ENCODE results near the gene FLRT2. TPM values are rescaled to one million over a fixed set of nuclear protein-coding genes. Genes with fewer than 3 reads are reported as not detected.

Gene FLRT2
- total RNA-seq, 1 experiment from 2014 or later, result 0.17 TPM

DNA sequence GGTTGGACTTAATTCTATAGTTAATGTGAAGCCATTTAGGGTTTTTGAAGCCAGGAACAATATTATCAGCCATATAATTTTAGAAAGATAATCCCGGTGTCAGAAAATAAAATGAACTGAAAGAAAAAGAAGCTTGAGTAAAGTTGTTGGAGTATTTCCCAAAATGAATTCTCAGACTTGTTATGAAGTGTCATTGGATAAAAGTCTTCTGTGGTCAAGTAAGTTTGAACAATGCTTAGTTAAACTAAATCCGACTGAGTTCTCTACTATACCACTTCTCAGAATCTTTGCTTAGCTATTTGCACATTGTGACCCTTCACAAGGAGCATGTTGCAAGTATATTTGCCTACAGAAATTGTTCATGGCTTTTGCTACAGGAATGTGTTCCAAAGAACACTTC, 17.5 kb upstream of the FLRT2 start:
- ATAC-seq, result no peak
- no peak overlapping the region for H3K4me2 ChIP-seq (ENCODE audit: low read length)

DNA sequence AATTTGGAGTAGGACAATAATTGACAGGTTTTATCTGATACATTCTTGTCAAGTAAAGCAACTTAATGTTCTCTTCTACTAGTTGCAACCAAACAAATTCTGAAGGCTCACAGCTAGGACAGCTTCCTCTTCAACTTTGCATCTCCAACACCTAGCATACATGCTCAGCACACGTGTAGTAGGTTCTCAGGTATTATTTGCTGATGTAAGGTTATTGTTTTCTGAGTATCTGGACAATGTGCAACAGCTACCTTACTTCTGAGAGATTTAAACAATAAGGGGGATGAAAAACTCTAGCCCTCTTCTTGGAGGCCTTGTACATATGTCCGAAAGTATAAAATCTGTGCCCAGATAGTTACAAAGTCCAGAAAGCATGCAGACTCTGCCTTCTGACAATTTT, 15.5 kb upstream of the FLRT2 start:
- no peaks in the 10 kb centered on the region for H4K20me1 ChIP-seq (ENCODE audit: insufficient read depth)
- ChIA-PET POLR2A (no interaction called here), CTCF (no interaction called here), RAD21 (ENCODE audit: low non-redundant PET in 1 of 2, low total read pairs in 2 of 2, uncharacterized antibody in 2 of 2, unreplicated experiment in 2 of 2) (no interaction called here)
- H3K27ac ChIP-seq (ENCODE audit: low read depth, low read length), result no peak overlapping the region
- no peaks in the 10 kb centered on the region for H3K4me1 ChIP-seq (ENCODE audit: control insufficient read depth in 1 of 2, insufficient read depth in 2 of 2, low read length in 2 of 2)
- H3K27me3 ChIP-seq (ENCODE audit: insufficient read depth, low read length), result no peaks in the 10 kb centered on the region
- H2AFZ ChIP-seq (ENCODE audit: low read depth, low read length, poor library complexity, severe bottlenecking), result no peak overlapping the region
- no peak for DNase-seq (ENCODE audit: low read depth, low spot score)
- no peaks in the 10 kb centered on the region for H3K79me2 ChIP-seq (ENCODE audit: insufficient read depth, low read length)
- no peaks in the 10 kb centered on the region for H3K9me2 ChIP-seq (ENCODE audit: insufficient read depth)
- H3K9ac ChIP-seq (ENCODE audit: low read length), result no peak overlapping the region
- H3K36me3 ChIP-seq (ENCODE audit: control insufficient read depth in 1 of 2, insufficient read depth in 2 of 2, low read length in 2 of 2), result no peaks in the 10 kb centered on the region
- peaks cover 3 to 14% of the 10 kb centered on the region in 2 experiments; a peak in 2 of 4 replicates for H3K9me3 ChIP-seq (ENCODE audit: control insufficient read depth in 1 of 2, insufficient read depth in 1 of 2, low read depth in 1 of 2, low read length in 2 of 2)
- no TSS peak for BruUV-seq (replicated peaks)
- no peak for ATAC-seq
- no peak overlapping the region for H3K4me2 ChIP-seq (ENCODE audit: low read length)
- H3K4me3 ChIP-seq (replicated peaks in 1 of 2; ENCODE audit: low read depth in 1 of 2, low read length in 2 of 2), result no peak overlapping the region
- intact Hi-C loops (cut with micrococcal nuclease), result no loop called here
- TF ChIP-seq, protein P1, sequence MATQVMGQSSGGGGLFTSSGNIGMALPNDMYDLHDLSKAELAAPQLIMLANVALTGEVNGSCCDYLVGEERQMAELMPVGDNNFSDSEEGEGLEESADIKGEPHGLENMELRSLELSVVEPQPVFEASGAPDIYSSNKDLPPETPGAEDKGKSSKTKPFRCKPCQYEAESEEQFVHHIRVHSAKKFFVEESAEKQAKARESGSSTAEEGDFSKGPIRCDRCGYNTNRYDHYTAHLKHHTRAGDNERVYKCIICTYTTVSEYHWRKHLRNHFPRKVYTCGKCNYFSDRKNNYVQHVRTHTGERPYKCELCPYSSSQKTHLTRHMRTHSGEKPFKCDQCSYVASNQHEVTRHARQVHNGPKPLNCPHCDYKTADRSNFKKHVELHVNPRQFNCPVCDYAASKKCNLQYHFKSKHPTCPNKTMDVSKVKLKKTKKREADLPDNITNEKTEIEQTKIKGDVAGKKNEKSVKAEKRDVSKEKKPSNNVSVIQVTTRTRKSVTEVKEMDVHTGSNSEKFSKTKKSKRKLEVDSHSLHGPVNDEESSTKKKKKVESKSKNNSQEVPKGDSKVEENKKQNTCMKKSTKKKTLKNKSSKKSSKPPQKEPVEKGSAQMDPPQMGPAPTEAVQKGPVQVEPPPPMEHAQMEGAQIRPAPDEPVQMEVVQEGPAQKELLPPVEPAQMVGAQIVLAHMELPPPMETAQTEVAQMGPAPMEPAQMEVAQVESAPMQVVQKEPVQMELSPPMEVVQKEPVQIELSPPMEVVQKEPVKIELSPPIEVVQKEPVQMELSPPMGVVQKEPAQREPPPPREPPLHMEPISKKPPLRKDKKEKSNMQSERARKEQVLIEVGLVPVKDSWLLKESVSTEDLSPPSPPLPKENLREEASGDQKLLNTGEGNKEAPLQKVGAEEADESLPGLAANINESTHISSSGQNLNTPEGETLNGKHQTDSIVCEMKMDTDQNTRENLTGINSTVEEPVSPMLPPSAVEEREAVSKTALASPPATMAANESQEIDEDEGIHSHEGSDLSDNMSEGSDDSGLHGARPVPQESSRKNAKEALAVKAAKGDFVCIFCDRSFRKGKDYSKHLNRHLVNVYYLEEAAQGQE (IDR thresholded peaks at IDR 0.05; ENCODE audit: low read depth), result no peak
- no peak for TF ChIP-seq ELF1 (IDR thresholded peaks at IDR 0.05; ENCODE audit: borderline replicate concordance, low read depth)
- TF ChIP-seq ZNF274 (IDR thresholded peaks at IDR 0.05; ENCODE audit: low read depth, low read length), result no peak
- TF ChIP-seq, protein P2, sequence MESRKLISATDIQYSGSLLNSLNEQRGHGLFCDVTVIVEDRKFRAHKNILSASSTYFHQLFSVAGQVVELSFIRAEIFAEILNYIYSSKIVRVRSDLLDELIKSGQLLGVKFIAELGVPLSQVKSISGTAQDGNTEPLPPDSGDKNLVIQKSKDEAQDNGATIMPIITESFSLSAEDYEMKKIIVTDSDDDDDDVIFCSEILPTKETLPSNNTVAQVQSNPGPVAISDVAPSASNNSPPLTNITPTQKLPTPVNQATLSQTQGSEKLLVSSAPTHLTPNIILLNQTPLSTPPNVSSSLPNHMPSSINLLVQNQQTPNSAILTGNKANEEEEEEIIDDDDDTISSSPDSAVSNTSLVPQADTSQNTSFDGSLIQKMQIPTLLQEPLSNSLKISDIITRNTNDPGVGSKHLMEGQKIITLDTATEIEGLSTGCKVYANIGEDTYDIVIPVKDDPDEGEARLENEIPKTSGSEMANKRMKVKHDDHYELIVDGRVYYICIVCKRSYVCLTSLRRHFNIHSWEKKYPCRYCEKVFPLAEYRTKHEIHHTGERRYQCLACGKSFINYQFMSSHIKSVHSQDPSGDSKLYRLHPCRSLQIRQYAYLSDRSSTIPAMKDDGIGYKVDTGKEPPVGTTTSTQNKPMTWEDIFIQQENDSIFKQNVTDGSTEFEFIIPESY (IDR thresholded peaks at IDR 0.05; ENCODE audit: extremely low read depth, insufficient replicate concordance, low read length), result no peak
- no peak for TF ChIP-seq SIN3A (IDR thresholded peaks at IDR 0.05; ENCODE audit: low read depth)
- TF ChIP-seq ZFX (IDR thresholded peaks at IDR 0.05), result no peak
- TF ChIP-seq RAD21 (IDR thresholded peaks at IDR 0.05; ENCODE audit: low read depth), result no peak
- no peak for TF ChIP-seq CBX3 (IDR thresholded peaks at IDR 0.05; ENCODE audit: low read depth)
- TF ChIP-seq, protein P3, sequence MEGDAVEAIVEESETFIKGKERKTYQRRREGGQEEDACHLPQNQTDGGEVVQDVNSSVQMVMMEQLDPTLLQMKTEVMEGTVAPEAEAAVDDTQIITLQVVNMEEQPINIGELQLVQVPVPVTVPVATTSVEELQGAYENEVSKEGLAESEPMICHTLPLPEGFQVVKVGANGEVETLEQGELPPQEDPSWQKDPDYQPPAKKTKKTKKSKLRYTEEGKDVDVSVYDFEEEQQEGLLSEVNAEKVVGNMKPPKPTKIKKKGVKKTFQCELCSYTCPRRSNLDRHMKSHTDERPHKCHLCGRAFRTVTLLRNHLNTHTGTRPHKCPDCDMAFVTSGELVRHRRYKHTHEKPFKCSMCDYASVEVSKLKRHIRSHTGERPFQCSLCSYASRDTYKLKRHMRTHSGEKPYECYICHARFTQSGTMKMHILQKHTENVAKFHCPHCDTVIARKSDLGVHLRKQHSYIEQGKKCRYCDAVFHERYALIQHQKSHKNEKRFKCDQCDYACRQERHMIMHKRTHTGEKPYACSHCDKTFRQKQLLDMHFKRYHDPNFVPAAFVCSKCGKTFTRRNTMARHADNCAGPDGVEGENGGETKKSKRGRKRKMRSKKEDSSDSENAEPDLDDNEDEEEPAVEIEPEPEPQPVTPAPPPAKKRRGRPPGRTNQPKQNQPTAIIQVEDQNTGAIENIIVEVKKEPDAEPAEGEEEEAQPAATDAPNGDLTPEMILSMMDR (IDR thresholded peaks at IDR 0.05 in 2 of 3, conservative IDR thresholded peaks at IDR 0.05 in 1 of 3; ENCODE audit: borderline replicate concordance in 1 of 3, insufficient read depth in 1 of 3, low read depth in 2 of 3, low read length in 2 of 3), result no peak
- TF ChIP-seq SRF (IDR thresholded peaks at IDR 0.05; ENCODE audit: low read depth), result no peak

More for the DNA sequence above, 17.5 kb upstream of the FLRT2 start:
- intact Hi-C loops (cut with micrococcal nuclease), result no loop called here
- Histone ChIP-seq H3K9me3 (ENCODE audit: control insufficient read depth in 1 of 2, insufficient read depth in 1 of 2, low read depth in 1 of 2, low read length in 2 of 2) (peaks cover 18 to 20% of the 10 kb centered on the region in 2 experiments; a peak in 3 of 4 replicates), H3K4me1 (ENCODE audit: control insufficient read depth in 1 of 2, insufficient read depth in 2 of 2, low read length in 2 of 2) (no peaks in the 10 kb centered on the region), H3K4me3 (replicated peaks in 1 of 2; ENCODE audit: low read depth in 1 of 2, low read length in 2 of 2) (no peak overlapping the region), H3K9me2 (ENCODE audit: insufficient read depth) (no peaks in the 10 kb centered on the region), H3K79me2 (ENCODE audit: insufficient read depth, low read length) (no peaks in the 10 kb centered on the region), H3K27me3 (ENCODE audit: insufficient read depth, low read length) (no peaks in the 10 kb centered on the region), H3K27ac (ENCODE audit: low read depth, low read length) (no peak overlapping the region), H4K20me1 (ENCODE audit: insufficient read depth) (no peaks in the 10 kb centered on the region), H3K9ac (ENCODE audit: low read length) (no peak overlapping the region), H3K36me3 (ENCODE audit: control insufficient read depth in 1 of 2, insufficient read depth in 2 of 2, low read length in 2 of 2) (no peaks in the 10 kb centered on the region), H2AFZ (ENCODE audit: low read depth, low read length, poor library complexity, severe bottlenecking) (no peak overlapping the region)
- TF ChIP-seq ELF1 (IDR thresholded peaks at IDR 0.05; ENCODE audit: borderline replicate concordance, low read depth) (no peak), FOSL1 (IDR thresholded peaks at IDR 0.05; ENCODE audit: low read depth) (no peak), ZFX (IDR thresholded peaks at IDR 0.05) (no peak), POLR2A (IDR thresholded peaks at IDR 0.05; ENCODE audit: borderline replicate concordance, extremely low read depth, insufficient read depth, insufficient read length) (no peak), EGR1 (IDR thresholded peaks at IDR 0.05; ENCODE audit: low read depth) (no peak), ZNF274 (IDR thresholded peaks at IDR 0.05; ENCODE audit: low read depth, low read length) (no peak), CEBPB (IDR thresholded peaks at IDR 0.05; ENCODE audit: low read depth) (no peak), SIN3A (IDR thresholded peaks at IDR 0.05; ENCODE audit: low read depth) (no peak), SRF (IDR thresholded peaks at IDR 0.05; ENCODE audit: low read depth) (no peak), CBX3 (IDR thresholded peaks at IDR 0.05; ENCODE audit: low read depth) (no peak), SP1 (IDR thresholded peaks at IDR 0.05; ENCODE audit: low read depth) (no peak)
- ChIA-PET RAD21 (ENCODE audit: low non-redundant PET in 1 of 2, low total read pairs in 2 of 2, uncharacterized antibody in 2 of 2, unreplicated experiment in 2 of 2) (no interaction called here), POLR2A (no interaction called here), CTCF (no interaction called here)
- DNase-seq (ENCODE audit: low read depth, low spot score), result no peak
- BruUV-seq (replicated peaks), result no TSS peak

Data from HCT116 (cell line).